ENCODE results near the gene AFF2.

GRCh38 chrX:148872161-148872535 lies 371.7 kb downstream of the AFF2 start:
- no peak for TF ChIP-seq CTCF (IDR thresholded peaks at IDR 0.05)
- no peak for TF ChIP-seq POLR2A (IDR thresholded peaks at IDR 0.05)
